CD14-positive monocyte (primary cell): ENCODE measurements around the gene RNF213. TPM values are rescaled to one million over a fixed set of nuclear protein-coding genes. Genes with fewer than 3 reads are reported as not detected.

Source experiments
- DNase-seq, 3 donors: peaks; one replicate each; pipeline ENCODE4 v3.0.0-alpha.2; 2011 to 2022
- H2AFZ ChIP-seq: 2 replicates; pipeline ENCODE4 v1.6.0; 2012; ENCODE audit warnings: mild to moderate bottlenecking, low read depth, low read length, inconsistent platforms; ENCODE audit not compliant: insufficient read depth, poor library complexity, severe bottlenecking
- H3K27ac ChIP-seq, 2 donors: 1 replicate in 1 of 2; 2 replicates in 1 of 2; pipeline ENCODE4 v1.5.1; 2012 to 2013; ENCODE audit warnings: low read length in 2 of 2, control low read depth in 1 of 2, inconsistent platforms in 1 of 2, low read depth in 1 of 2, mild to moderate bottlenecking in 1 of 2
- H3K27me3 ChIP-seq, 2 donors: one replicate each; pipeline versions ENCODE4 v1.6.0 to v1.6.1; 2011 to 2013; ENCODE audit warnings: low read length in 2 of 2; ENCODE audit not compliant: control insufficient read depth in 2 of 2, insufficient read depth in 2 of 2
- H3K36me3 ChIP-seq, 2 donors: replicated peaks in 1 of 2; 1 replicate in 1 of 2; 2 replicates in 1 of 2; pipeline versions ENCODE4 v1.5.1 to v1.6.1; 2012 to 2013; ENCODE audit warnings: low read length in 2 of 2, control low read depth in 1 of 2, inconsistent platforms in 1 of 2, mild to moderate bottlenecking in 1 of 2; ENCODE audit not compliant: insufficient read depth in 2 of 2, control insufficient read depth in 1 of 2
- H3K4me1 ChIP-seq, 2 donors: 1 replicate in 1 of 2; 2 replicates in 1 of 2; pipeline versions ENCODE4 v1.5.1 to v1.6.1; 2012 to 2013; ENCODE audit warnings: low read length in 2 of 2, control low read depth in 1 of 2, inconsistent platforms in 1 of 2, mild to moderate bottlenecking in 1 of 2, moderate library complexity in 1 of 2; ENCODE audit not compliant: insufficient read depth in 2 of 2, control insufficient read depth in 1 of 2
- H3K4me2 ChIP-seq: replicated peaks from 2 replicates; pipeline ENCODE3; 2012; ENCODE audit warnings: low read length, moderate library complexity, mild to moderate bottlenecking; ENCODE audit not compliant: poor library complexity, severe bottlenecking; ENCODE audit errors: extremely low read depth
- H3K4me3 ChIP-seq, 3 experiments: fragments of 200-600 bp in 1 of 3; sonication (generic) in 1 of 3; replicated peaks in 1 of 3; 1 replicate in 2 of 3; 2 replicates in 1 of 3; pipeline ENCODE4 v1.5.1; 2011 to 2013; ENCODE audit warnings: low read length in 3 of 3, mild to moderate bottlenecking in 3 of 3, control low read depth in 2 of 3, low read depth in 2 of 3, inconsistent platforms in 1 of 3, moderate library complexity in 1 of 3
- H3K79me2 ChIP-seq: 2 replicates; pipeline ENCODE4 v1.6.0; 2012; ENCODE audit warnings: mild to moderate bottlenecking, control low read depth, inconsistent platforms, low read length, moderate library complexity; ENCODE audit not compliant: insufficient read depth
- H3K9ac ChIP-seq: 2 replicates; pipeline ENCODE4 v1.6.0; 2017; ENCODE audit warnings: low read length, mild to moderate bottlenecking; ENCODE audit not compliant: insufficient read depth, poor library complexity, severe bottlenecking
- H3K9me3 ChIP-seq, 2 donors: replicated peaks in 1 of 2; 1 replicate in 1 of 2; 2 replicates in 1 of 2; pipeline versions ENCODE4 v1.5.1 to v1.6.1; 2012 to 2013; ENCODE audit warnings: low read length in 2 of 2, control low read depth in 1 of 2; ENCODE audit not compliant: control insufficient read depth in 1 of 2, insufficient read depth in 1 of 2
- H4K20me1 ChIP-seq: 2 replicates; pipeline ENCODE4 v1.6.0; 2012; ENCODE audit warnings: mild to moderate bottlenecking, low read length, control low read depth, moderate library complexity; ENCODE audit not compliant: insufficient read depth
- H3K27ac Mint-ChIP-seq, 7 donors: one replicate each; pipeline ENCODE4 v1.8.0; 2020; ENCODE audit warnings: mild to moderate bottlenecking in 7 of 7, mixed read lengths in 7 of 7, moderate library complexity in 6 of 7, inconsistent platforms in 2 of 7
- H3K27me3 Mint-ChIP-seq, 3 donors: one replicate each; pipeline ENCODE4 v1.8.0; 2021 to 2022; ENCODE audit warnings: low read depth in 3 of 3, mild to moderate bottlenecking in 3 of 3, mixed read lengths in 3 of 3, moderate library complexity in 3 of 3, inconsistent platforms in 1 of 3
- H3K36me3 Mint-ChIP-seq, 2 donors: one replicate each; pipeline ENCODE4 v1.8.0; 2020; ENCODE audit warnings: mixed read lengths in 2 of 2, inconsistent platforms in 1 of 2, mild to moderate bottlenecking in 1 of 2
- H3K4me1 Mint-ChIP-seq: one replicate; pipeline ENCODE4 v1.8.0; 2020; ENCODE audit warnings: mild to moderate bottlenecking, mixed read lengths
- H3K4me3 Mint-ChIP-seq, 2 donors: one replicate each; pipeline ENCODE4 v1.8.0; 2020; ENCODE audit warnings: mild to moderate bottlenecking in 2 of 2, mixed read lengths in 2 of 2, moderate library complexity in 1 of 2
- H3K9me3 Mint-ChIP-seq, 7 donors: one replicate each; pipeline ENCODE4 v1.8.0; 2020 to 2022; ENCODE audit warnings: mixed read lengths in 7 of 7, mild to moderate bottlenecking in 6 of 7, moderate library complexity in 6 of 7, inconsistent platforms in 2 of 7
- CTCF ChIP-seq: fragments of 200-600 bp; IDR thresholded peaks from one replicate; pipeline ENCODE4 v1.8.0; 2022; ENCODE audit warnings: antibody characterized with exemption, mild to moderate bottlenecking
- whole genome bisulfite sequencing: methylation state at CpG from one replicate; pipeline ENCODE4 v1.1.5; 2013; ENCODE audit warnings: missing lambda C conversion rate; ENCODE audit not compliant: insufficient coverage; 5-methylcytosine and 5-hydroxymethylcytosine counted together
- intact Hi-C, 2 donors: fragments of 100-400 bp; cut with micrococcal nuclease; formaldehyde crosslinking; loops; one replicate each; pipeline versions ENCODE4 v1.15.0 to v1.15.1; 2023
- polyA plus RNA-seq, 3 donors: library from polyadenylated mRNA; depleted of rRNA in 1 of 3; unstranded in 2 of 3; stranded (reverse) in 1 of 3; fragments of 300-500 nt in 2 of 3; fragments of >200 nt in 1 of 3; fragmentation: Illumina TruSeq in 2 of 3; gene quantifications; 1 replicate in 2 of 3; 2 replicates in 1 of 3; pipeline ENCODE4 v1.2.3, GENCODE V29; 2012 to 2021

RNF213 gene
- polyA plus RNA-seq, 3 donors, result 10.3 to 196 (median 18.1) TPM

GRCh38 chr17:80442323-80442659 is 181.6 kb downstream of the RNF213 start:
- Histone ChIP-seq H3K4me2 (no peak overlapping the region), H4K20me1 (no peaks in the 10 kb centered on the region), H3K27ac (no peak overlapping the region), H2AFZ (no peak overlapping the region), H3K79me2 (no peaks in the 10 kb centered on the region), H3K4me3 (no peak overlapping the region), H3K27me3 (no peaks in the 10 kb centered on the region), H3K4me1 (no peaks in the 10 kb centered on the region), H3K9ac (no peak overlapping the region), H3K9me3 (no peaks in the 10 kb centered on the region), H3K36me3 (no peaks in the 10 kb centered on the region)
- Mint-ChIP-seq H3K27me3 (peaks cover 0 to 2% (median 0%) of the 10 kb centered on the region in 3 donors), H3K4me3 (no peak overlapping the region), H3K9me3 (no peaks in the 10 kb centered on the region), H3K36me3 (no peaks in the 10 kb centered on the region), H3K27ac (no peak overlapping the region), H3K4me1 (no peaks in the 10 kb centered on the region)
- intact Hi-C loops, result no loop called here
- WGBS, result 92% methylated on average over 5 of the region's 12 CpGs
- DNase-seq, result no peak
- no peak for TF ChIP-seq CTCF

- H3K4me2 ChIP-seq, result no peak overlapping the region
- no peak overlapping the region for H3K27ac ChIP-seq
- no peaks in the 10 kb centered on the region for H3K27me3 ChIP-seq
- no peak for DNase-seq
- intact Hi-C loops, result no loop called here
- H2AFZ ChIP-seq, result no peak overlapping the region
- H3K9ac ChIP-seq, result no peak overlapping the region
- no peaks in the 10 kb centered on the region for H3K4me1 ChIP-seq
- Mint-ChIP-seq H3K9me3 (no peaks in the 10 kb centered on the region), H3K27ac (no peak overlapping the region), H3K27me3 (peaks cover 0 to 2% (median 0%) of the 10 kb centered on the region in 3 donors), H3K4me3 (no peak overlapping the region), H3K36me3 (no peaks in the 10 kb centered on the region), H3K4me1 (no peaks in the 10 kb centered on the region)
- H4K20me1 ChIP-seq, result no peaks in the 10 kb centered on the region
- H3K36me3 ChIP-seq, result no peaks in the 10 kb centered on the region
- H3K79me2 ChIP-seq, result no peaks in the 10 kb centered on the region
- no peak overlapping the region for H3K4me3 ChIP-seq
- H3K9me3 ChIP-seq, result no peaks in the 10 kb centered on the region
- no peak for TF ChIP-seq CTCF
- WGBS, result 96% methylated on average over 4 of the region's 4 CpGs
Observed at GRCh38 chr17:80442764-80443163, 182.1 kb downstream of the RNF213 start.
